Parathyroid adenoma (tissue), 2 donors: ENCODE measurements around the gene MACROH2A2.

Source experiments
- H2AFZ ChIP-seq: fragments of 300-600 bp; sonication (generic); one replicate; pipeline ENCODE4 v1.7.0; 2017; ENCODE audit warnings: antibody characterized with exemption, mild to moderate bottlenecking
- H3K27ac ChIP-seq: fragments of 300-600 bp; sonication (generic); one replicate; pipeline ENCODE4 v1.7.0; 2017
- H3K27me3 ChIP-seq: fragments of 300-600 bp; sonication (generic); one replicate; pipeline ENCODE4 v1.7.0; 2017; ENCODE audit warnings: low read length; ENCODE audit not compliant: control insufficient read depth, insufficient read depth
- H3K36me3 ChIP-seq: fragments of 300-600 bp; sonication (generic); one replicate; pipeline ENCODE4 v1.7.0; 2017; ENCODE audit warnings: low read length; ENCODE audit not compliant: control insufficient read depth, insufficient read depth
- H3K4me1 ChIP-seq: fragments of 300-600 bp; sonication (generic); one replicate; pipeline ENCODE4 v1.7.0; 2017; ENCODE audit warnings: control low read depth
- H3K4me2 ChIP-seq: fragments of 300-600 bp; sonication (generic); one replicate; pipeline ENCODE4 v1.7.0; 2017; ENCODE audit warnings: low read length
- H3K4me3 ChIP-seq: fragments of 300-600 bp; sonication (generic); one replicate; pipeline ENCODE4 v1.7.0; 2017; ENCODE audit warnings: low read depth, low read length
- H3K79me2 ChIP-seq: fragments of 300-600 bp; sonication (generic); one replicate; pipeline ENCODE4 v1.7.0; 2017; ENCODE audit warnings: control low read depth
- H3K9ac ChIP-seq: fragments of 300-600 bp; sonication (generic); one replicate; pipeline ENCODE4 v1.7.0; 2017; ENCODE audit warnings: mild to moderate bottlenecking
- H3K9me3 ChIP-seq: fragments of 300-600 bp; sonication (generic); one replicate; pipeline ENCODE4 v1.7.0; 2017; ENCODE audit warnings: low read length; ENCODE audit not compliant: control insufficient read depth
- CTCF ChIP-seq: fragments of 300-600 bp; sonication (generic); IDR thresholded peaks from one replicate; pipeline ENCODE4 v1.7.0; 2017; ENCODE audit warnings: antibody characterized with exemption, mild to moderate bottlenecking
- donor health status: primary hyperparathyroidism.

MACROH2A2 gene

GRCh38 chr10:70114902-70115301 lies 62.3 kb downstream of the MACROH2A2 start:
- Histone ChIP-seq H3K4me3 (no peak overlapping the region), H3K36me3 (no peaks in the 10 kb centered on the region), H2AFZ (no peak overlapping the region), H3K27me3 (no peaks in the 10 kb centered on the region), H3K9me3 (no peaks in the 10 kb centered on the region), H3K4me2 (no peak overlapping the region), H3K9ac (no peak overlapping the region), H3K79me2 (no peaks in the 10 kb centered on the region), H3K27ac (no peak overlapping the region), H3K4me1 (peaks cover under 1% of the 10 kb centered on the region)
- TF ChIP-seq CTCF: no peak

GRCh38 chr10:70115948-70116682 lies 63.5 kb downstream of the MACROH2A2 start:
- Histone ChIP-seq H2AFZ (peak overlapping the region; percentile 31), H3K27ac (no peak overlapping the region), H3K4me2 (no peak overlapping the region), H3K9me3 (no peaks in the 10 kb centered on the region), H3K27me3 (no peaks in the 10 kb centered on the region), H3K4me3 (no peak overlapping the region), H3K36me3 (no peaks in the 10 kb centered on the region), H3K9ac (no peak overlapping the region), H3K4me1 (peaks cover 11% of the 10 kb centered on the region), H3K79me2 (no peaks in the 10 kb centered on the region)
- TF ChIP-seq CTCF: peak; percentile 95

- no peak overlapping the region for H3K4me3 ChIP-seq
- H3K27me3 ChIP-seq: no peaks in the 10 kb centered on the region
- TF ChIP-seq CTCF: no peak
- H3K9ac ChIP-seq: no peak overlapping the region
- H2AFZ ChIP-seq: no peak overlapping the region
- H3K4me1 ChIP-seq: peaks cover 11% of the 10 kb centered on the region
- H3K4me2 ChIP-seq: no peak overlapping the region
- no peaks in the 10 kb centered on the region for H3K79me2 ChIP-seq
- no peaks in the 10 kb centered on the region for H3K9me3 ChIP-seq
- no peak overlapping the region for H3K27ac ChIP-seq
- no peaks in the 10 kb centered on the region for H3K36me3 ChIP-seq
Observed at GRCh38 chr10:70117646-70118045, 65.0 kb downstream of the MACROH2A2 start.

GRCh38 chr10:70118196-70118595 lies 65.5 kb downstream of the MACROH2A2 start:
- H3K9me3 ChIP-seq: no peaks in the 10 kb centered on the region
- no peak overlapping the region for H2AFZ ChIP-seq
- no peak overlapping the region for H3K9ac ChIP-seq
- no peak for TF ChIP-seq CTCF
- no peak overlapping the region for H3K4me3 ChIP-seq
- H3K27ac ChIP-seq: no peak overlapping the region
- no peak overlapping the region for H3K4me2 ChIP-seq
- H3K27me3 ChIP-seq: no peaks in the 10 kb centered on the region
- H3K4me1 ChIP-seq: peaks cover 11% of the 10 kb centered on the region
- no peaks in the 10 kb centered on the region for H3K79me2 ChIP-seq
- no peaks in the 10 kb centered on the region for H3K36me3 ChIP-seq

- no peaks in the 10 kb centered on the region for H3K36me3 ChIP-seq
- no peak for TF ChIP-seq CTCF
- H3K4me3 ChIP-seq: no peak overlapping the region
- no peak overlapping the region for H3K4me2 ChIP-seq
- no peak overlapping the region for H3K27ac ChIP-seq
- no peak overlapping the region for H2AFZ ChIP-seq
- H3K4me1 ChIP-seq: peaks cover 11% of the 10 kb centered on the region
- no peaks in the 10 kb centered on the region for H3K79me2 ChIP-seq
- H3K27me3 ChIP-seq: no peaks in the 10 kb centered on the region
- H3K9me3 ChIP-seq: no peaks in the 10 kb centered on the region
- no peak overlapping the region for H3K9ac ChIP-seq
Observed at GRCh38 chr10:70119197-70119596, 66.6 kb downstream of the MACROH2A2 start.
